HG02642 (cell line): ENCODE results near the gene BSND.

ENCODE experiments used
- ATAC-seq: cut with Tn5 transposase; IDR thresholded peaks from one replicate; pipeline ENCODE4 v1.9.1; 2021; ENCODE audit warnings: mild to moderate bottlenecking; ENCODE audit not compliant: unreplicated experiment, poor library complexity

BSND gene

DNA sequence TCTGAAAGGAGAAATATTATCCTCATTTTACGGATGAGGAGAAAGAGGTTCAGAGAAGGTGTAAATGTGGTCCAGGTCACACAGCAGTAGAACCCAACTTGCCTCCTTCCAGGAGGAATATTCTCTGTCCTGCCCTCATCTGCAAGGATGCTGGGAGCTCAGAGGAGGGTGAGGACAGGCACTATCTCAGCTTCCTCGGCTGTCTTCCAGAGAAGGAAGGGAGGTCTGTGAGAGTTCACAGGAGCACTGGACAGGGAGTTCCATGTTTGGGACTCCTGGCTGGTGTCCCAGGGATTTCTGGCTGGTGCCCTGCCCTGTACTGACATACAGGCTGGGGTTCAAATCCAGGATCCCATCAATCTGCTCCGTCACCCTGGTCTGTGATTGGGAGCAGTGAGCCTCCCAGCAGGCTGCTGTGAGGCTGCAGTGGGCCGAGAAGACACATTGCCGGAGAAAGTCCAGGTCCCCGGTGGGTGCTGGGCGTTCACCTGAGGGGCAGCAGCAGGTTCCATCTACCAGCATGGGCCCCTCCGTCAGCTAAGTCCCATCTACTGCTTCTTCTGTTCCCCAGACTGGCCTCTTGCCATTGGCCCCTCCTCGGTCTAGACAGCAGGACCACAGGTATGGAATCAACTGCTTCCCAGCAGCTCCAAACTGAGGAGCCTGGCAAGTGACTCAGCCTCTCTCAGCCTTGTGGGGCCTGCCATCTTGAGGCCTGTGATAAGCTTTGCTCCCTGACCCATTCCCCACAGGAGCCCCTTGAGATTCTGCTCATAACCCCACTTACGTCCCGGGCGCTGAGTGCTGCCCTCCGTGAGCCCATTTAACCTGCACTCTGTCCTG, 8.5 kb upstream of the BSND start:
- no peak for ATAC-seq

DNA sequence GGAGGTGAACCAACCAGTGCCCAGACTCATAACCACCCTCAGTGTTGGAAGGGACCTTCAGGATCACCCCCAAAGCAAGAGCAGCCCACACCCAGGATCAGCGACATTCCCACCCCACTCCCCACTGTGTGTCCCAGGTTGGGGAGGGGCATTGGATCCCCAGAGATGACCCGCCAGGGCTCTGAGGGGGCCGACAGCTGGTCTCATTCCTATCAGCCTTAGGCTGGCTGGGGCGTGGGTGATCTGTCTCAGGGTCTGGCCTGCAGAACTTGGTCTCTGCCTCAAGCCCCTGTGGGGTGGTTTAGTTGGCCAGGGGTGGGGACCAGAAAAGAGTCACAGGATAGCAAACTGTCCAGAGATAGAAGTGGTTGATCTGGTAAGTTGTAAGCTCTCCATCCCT, 7.8 kb upstream of the BSND start:
- no peak for ATAC-seq

DNA sequence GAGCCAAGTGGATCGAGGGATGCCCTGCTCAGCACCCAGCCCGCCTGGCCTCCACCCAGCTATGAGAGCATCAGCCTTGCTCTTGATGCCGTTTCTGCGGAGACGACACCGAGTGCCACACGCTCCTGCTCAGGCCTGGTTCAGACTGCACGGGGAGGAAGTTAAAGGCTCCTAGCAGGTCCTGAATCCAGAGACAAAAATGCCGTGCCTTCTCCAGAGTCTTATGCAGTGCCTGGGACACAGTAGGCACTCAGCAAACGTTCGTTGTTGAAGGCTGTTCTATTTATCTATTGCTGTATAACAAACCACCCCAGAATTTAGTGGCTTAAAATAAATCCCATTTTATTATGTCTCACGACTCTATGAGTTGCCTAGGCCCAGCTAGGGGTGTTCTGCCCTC, 6.8 kb upstream of the BSND start:
- ATAC-seq = no peak

DNA sequence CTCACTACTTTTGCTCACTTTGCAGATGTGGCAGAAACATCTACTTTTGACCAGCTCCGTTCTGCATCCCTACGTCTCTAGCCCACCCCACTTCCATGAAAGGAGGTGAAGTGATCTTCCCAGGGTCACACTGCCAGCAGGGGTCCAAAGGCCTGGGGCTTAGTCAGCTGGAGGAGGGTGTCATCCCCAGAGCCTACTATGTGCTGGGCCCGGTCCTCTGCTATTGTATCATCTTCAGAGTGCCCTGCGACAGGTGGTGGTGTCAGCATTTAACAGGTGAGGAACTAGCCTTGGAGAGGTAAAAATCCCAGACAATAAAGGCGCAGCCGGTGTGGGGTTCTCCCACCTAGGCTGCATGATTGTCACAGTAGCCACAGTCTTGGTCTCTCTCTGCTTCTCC, 5.6 kb upstream of the BSND start:
- ATAC-seq = no peak

DNA sequence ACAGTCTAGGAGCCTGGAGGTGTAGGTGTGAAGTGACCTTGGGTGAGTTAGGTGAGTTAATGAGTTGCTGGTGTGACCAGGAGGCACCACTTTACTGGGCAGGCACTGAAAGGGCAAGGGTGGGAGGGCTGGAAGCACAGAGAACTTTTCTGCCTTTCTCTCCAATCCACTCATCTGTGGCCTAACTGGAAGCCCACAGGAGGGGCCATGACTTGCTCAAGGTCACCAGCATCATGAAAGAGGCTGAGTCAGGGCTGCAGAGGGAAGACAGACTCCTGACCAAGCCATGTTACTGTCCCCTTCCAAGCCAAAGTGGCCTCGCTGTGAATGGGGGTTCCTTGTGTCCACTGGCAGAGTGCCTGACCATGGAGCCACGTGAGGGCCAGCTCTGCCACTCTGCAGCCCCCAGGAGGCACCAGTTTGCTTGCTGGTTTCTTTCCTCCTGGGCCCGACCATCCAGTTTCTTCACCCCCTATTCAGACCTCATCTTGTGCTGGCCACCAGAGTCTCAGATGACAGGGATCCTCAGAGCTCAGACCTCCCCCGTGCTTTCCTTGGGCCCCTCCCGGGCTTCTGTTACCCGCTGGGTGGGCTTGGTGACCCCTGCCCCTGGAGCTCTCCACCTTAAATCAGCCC, 4.3 kb upstream of the BSND start:
- no peak for ATAC-seq

DNA sequence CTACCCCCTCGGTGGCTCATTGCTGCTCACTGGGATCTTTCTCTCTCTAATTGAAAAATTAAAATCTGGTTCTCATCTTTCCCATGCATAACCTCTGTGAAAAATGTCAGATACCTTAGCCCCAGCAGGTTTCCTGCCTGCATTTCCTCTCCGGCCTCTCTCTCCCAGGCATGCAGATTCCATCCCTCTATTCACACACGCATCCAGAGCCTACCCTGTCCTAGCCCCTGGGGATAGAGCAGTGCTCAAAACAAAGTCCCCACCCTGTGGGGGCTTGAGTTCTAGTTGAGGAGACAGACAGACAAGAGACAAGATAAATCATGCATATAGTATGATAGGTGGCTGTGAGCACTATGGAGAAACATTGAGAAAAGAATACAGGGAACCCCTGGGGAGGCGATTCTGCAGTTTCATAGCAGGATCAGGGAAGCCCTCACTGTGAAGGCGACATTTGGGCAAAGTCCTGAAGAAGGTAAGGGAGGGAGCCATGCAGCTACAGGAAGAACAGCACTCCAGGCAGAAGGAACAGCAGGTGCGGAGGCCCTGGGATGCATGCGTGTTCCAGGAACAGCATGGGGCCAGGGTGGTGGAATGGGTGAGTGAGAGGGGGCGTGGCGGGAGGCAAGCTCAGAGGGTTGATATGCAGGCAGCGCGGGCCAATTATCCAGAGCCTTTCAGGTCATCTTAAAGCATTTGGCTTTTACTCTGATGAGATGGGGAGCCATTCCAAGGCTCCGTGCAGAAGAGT, 3.5 kb upstream of the BSND start:
- ATAC-seq = no peak

DNA sequence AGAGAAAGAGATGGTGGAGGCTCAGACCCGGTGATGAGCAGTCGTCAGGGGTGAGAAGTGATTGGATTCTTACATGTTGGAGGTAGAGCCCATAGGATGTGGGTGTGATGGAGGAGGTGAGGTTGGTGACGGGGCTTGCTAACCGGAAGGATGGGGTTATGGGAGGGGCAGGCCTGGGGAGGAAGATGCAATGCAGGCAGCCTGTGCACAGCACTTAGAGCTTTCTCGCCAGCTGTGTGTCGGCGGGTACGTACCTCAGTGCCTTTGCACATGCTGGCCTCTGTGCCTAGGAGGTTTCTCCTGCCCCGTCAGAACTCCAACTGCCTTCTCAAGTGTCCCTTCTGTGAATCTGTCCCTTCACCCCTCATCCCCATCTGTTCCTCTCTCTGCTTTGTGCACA, 2.9 kb upstream of the BSND start:
- no peak for ATAC-seq

DNA sequence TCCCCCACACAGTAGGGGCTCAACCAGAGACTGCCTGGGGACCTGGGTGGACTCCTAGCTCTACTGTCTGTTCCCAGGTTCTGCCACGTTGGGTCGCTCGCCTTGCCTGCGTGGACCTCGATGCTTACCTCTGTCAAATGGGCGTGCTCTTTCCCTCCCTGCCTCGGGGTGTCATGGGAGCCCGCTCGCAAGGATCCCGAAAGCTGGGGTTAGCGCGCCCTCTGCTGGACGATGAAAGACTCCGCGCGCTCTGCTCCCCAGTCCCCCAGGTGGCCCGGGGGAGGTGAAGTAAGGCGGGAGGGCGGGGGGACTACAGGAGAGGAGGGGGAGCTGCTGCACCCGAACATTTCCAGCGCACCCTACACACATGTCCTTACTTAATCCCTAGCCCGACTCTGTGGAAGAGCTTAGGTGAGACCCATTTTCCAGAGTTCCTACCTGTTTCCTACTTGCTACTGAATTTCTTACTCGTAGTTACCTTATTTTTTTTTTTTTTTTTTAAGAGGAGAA, 2.3 kb upstream of the BSND start:
- peak; percentile 76 for ATAC-seq

DNA sequence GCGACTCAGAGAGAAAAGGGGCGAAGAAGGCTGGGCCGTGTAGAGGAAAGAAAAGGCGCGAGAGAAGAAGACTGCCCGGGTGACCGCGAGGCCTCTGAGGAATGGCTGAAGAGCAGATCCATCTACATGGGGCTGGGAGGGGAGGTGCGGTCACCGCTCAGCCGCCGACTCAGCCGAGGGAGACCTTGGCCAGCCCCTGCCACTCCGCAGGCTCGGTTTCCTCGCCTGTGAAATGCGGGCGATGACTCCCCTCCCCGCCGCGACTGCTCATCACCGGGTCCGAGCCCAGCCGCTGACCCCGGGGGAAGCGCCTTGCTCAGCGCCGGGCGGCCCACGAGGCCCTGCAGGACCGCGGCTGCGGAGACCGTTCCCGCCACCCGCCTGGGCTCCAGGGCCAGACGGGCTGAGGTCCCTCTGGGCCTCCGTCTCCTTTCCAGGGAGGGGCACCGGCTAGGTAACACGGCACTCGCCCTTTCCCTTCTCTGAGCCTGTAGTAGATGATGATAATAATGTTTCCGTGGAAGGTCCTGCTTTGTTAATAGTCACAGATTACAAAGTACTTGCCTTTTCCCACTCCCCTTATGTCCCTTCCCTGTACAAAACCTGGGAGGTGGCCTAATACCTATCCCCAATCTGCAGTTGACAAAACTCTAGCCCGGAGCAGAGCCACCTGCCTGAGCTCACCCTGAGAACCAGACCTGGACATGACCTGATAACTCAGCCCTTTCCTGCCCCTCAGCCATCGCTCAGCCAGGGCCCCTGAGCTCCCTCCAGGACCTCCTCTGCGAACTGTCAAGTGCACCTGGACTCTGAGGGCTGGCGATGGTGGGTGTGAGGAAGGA, 1.6 kb upstream of the BSND start:
- ATAC-seq = no peak

DNA sequence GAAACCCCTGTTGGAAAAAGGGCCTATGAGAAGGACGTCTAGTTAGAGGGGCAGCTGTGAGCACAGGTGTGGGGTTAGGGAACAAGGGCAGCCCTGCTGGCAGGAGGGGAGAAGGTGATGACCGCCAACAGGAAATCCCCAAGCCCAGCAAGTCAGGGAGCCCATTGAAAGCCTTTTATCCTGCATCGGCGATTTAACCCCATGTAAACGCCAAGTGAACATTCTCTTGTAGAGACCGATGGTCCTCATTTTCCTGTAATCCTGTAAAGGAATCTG, 1.1 kb upstream of the BSND start:
- ATAC-seq = no peak

DNA sequence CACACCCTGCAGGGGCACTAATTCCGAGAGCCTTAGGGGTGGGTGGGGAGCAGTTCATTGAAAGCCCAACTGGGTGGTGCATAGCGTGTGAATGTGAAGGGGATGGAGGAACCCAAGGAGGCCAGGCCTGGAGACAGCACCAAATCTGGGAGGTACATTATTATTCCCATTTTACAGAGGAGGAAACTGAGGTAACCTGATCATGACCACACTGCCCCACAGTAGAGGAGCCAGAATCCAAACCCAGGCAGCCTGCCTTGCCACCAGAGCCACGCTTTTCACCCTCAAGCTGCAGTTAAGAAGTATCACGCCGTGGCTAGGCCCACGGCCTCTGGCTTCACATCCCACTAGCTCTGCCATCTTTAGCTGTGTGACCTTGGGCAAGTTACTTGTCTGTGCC, 633 bp upstream of the BSND start:
- no peak for ATAC-seq

DNA sequence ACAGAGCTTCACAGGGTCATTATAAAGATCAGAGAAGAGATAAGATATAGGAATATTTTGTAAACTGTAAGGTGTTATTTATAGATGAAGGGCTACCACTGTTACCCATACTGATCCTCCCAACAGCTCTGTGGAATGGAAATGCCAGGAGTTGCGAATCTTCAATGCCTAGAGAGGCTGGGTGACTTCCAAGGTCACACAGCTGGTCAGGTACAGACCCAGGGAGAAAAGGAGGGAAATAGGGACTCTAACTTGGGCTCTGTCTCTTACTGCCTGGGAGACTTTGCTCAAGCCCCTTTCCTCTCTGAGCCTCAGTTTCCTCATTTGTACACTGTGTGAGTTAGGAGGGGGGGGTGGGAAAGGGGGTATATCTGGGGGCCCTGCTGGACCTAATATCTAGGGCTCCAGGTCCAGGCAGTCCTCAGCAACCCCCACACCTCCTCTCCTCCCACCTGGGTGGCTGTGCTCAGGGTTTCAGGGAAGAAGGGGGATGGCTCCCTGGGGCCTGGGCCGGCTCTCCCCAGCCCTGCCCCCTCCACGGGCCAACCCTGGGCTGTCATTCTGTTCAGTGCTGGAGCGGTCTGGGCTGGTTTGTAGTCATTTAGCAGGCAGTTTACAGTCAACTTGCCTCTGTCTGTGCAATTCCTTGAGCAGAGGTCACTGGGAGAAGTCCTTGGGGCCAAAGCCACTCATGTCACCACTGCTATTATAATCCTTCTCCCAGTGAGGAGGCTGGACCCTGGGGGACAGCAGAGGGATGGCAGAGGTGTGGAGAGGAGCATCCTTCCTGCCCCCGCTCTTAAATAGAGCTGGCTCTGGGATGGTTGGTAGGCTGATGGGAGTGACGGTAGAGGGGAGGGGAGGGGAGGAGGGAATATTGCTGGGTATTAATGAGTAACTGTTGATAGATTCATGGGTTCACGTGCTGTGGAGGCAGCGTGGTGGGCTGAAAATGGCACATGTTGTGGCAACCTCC, 1.7 kb downstream of the BSND start:
- no peak for ATAC-seq

DNA sequence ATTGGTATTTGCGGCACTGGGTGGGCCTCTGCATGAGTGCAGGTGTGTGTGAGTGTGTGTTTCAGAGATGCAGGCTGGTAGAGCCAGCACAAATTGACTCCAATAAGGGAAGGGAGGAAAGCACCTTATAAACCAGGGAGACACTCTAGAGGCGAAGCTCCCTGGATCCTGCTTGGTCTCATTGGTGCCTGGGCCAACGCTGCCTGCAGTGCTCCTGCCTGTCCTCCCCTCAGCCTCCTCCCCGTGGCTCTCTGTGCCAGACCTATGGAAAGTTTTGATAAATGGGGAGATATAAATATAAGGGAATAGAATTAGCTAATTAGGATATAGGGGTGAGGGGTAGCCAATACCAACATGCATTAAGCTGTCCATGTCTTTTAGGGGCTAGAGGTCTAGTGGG, 2.6 kb downstream of the BSND start:
- ATAC-seq = no peak

DNA sequence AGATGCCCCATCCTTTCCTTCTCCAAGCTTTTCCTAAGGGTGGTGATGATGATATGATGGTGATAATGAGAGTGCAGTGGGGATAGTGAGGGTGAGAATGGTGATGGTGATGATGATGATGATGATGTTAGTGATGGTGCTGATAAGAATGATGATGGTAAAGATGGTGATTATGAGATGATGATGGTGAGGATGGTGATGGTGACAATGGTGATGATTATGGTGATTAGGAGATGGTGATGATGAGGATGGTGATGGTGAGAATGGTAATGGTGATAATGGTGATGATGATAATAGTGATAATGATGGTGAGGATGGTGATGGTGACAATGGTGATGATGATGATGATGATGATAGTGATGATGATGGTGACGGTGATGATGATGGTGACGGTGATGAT, 4.0 kb downstream of the BSND start:
- no peak for ATAC-seq

DNA sequence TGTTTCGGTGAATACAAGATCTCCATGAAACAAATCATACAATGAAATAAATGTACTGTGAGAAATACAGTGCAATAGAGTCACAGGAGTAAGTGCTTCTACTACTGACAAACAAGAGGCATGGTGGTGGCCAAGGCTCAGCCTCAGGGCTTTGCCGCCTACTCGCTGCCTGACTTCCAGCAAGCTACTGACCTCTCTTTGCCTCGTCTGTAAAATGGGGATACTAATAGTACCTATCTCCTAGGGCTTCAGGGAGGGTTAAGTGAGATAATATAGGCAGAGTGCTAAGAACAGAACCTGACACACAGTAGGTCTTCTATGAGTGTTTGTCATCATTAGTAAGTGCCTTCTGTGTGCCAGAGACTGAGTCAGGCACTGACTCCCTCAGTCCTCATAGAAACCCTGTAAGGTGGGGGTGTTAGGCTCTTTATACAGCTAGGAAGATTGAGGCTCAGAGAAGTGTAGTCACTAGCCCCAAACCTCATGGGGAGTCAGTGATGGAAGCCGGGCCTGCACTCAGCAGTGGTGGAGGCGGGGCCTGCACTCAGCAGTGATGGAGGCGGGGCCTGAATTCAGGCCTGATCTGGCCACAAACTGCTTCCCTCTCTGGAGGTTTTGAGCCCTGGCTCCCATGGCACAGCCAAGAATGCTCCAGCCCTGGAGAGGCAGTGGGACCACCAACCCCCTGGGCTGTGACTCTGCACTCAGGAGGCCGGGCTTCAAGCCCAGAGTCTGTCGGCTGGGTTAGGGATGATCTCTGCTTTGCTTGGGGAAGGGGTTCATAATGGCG, 6.8 kb downstream of the BSND start:
- no peak for ATAC-seq

DNA sequence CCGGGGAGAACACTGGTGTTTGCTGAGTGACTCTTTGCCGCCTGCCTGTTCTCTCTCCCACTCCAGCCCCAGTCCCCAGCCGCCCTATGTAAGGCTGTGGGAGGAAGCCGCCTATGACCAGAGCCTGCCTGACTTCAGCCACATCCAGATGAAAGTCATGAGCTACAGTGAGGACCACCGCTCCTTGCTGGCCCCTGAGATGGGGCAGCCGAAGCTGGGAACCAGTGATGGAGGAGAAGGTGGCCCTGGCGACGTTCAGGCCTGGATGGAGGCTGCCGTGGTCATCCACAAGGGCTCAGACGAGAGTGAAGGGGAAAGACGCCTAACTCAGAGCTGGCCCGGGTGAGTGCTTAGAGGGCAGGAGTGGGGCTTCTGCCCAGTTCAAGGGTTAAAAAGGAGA, 8.2 kb downstream of the BSND start:
- ATAC-seq = no peak

DNA sequence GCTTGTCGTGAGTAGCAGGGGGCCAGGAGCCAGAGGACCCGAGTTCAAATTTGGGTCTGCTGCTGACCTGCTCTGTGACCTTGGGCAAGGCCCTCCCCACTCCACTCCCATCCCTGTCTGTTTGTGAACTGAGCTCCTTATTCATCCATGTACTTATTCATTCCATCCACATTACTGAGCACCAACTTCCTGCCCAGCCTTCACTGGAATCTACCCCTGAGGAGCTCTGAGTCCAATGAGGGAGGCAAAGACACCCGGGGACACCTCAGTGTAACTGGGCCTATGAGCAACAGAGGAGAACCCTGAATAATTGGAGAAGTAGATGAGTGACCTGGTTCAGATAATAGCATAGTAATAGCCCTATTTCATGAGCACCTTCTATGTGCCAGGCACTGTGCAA, 8.9 kb downstream of the BSND start:
- no peak for ATAC-seq

DNA sequence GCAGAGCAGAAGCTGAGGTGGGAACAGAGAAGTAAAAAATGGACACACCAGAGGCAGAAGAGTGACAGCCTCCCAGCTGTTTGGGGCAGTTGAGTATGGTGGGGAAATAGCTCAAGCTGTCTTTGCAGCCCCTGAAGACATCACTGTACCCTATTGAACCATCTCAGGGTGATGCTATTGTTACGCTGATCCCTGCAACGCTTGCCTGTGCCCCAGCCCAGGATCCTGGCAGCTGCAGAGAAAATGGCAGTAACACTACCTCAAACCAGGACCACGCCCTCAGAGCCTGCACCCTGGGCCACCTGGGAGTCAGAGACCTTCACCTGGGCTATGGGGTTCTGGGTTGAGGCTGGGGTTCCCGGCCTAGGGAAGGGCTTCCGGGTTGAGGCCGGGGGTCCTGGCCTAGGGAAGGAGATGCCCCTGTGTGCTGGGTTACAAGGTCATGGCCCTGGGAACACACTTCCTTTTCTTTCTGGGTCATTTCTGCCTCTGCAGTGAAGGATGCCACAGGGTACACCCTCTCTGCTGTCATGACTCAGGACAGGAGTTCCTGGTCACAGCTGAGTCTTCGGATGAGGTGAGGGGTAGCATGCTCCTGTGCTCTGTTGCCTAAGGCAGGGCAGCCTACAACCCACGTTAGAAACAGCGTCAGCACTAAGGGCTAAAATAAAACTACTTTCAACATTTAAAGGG, 11.6 kb downstream of the BSND start:
- ATAC-seq = no peak
